Lower leg skin (tissue), 4 donors: Measurements from ENCODE around the gene TNFRSF8. TPM values are rescaled to one million over a fixed set of nuclear protein-coding genes. Genes with fewer than 3 reads are reported as not detected.

ENCODE experiments used
- DNase-seq, 2 donors: peaks; one replicate each; pipeline ENCODE4 v3.0.0-alpha.2; 2019; ENCODE audit warnings: low spot score in 2 of 2
- H3K4me3 ChIP-seq: fragments of 200-600 bp; sonication (generic); 2 replicates; pipeline ENCODE4 v1.5.1; 2017; ENCODE audit warnings: mild to moderate bottlenecking, low read depth; ENCODE audit not compliant: poor library complexity, severe bottlenecking
- CTCF ChIP-seq, 3 donors: fragments of 450-650 bp; IDR thresholded peaks; one replicate each; pipeline ENCODE4 v1.5.1; 2016; ENCODE audit warnings: antibody characterized with exemption in 3 of 3, mild to moderate bottlenecking in 3 of 3, moderate library complexity in 2 of 3
- POLR2A ChIP-seq, 2 donors: fragments of 450-650 bp; IDR thresholded peaks; one replicate each; pipeline ENCODE4 v1.6.1; 2016 to 2017; ENCODE audit warnings: antibody characterized with exemption in 2 of 2, mild to moderate bottlenecking in 1 of 2, moderate library complexity in 1 of 2
- WGBS, 2 donors: methylation state at CpG; one replicate each; pipeline ENCODE4 v1.1.5; 2018; 5-methylcytosine and 5-hydroxymethylcytosine counted together
- intact Hi-C: fragments of 100-400 bp; cut with DNase I; formaldehyde crosslinking; loops from one replicate; pipeline ENCODE4 v1.15.0; 2023; ENCODE audit warnings: low total_unique reads
- total RNA-seq, 4 donors: library from RNA; depleted of rRNA; stranded (reverse); fragments of >200 nt; gene quantifications; one replicate each; pipeline ENCODE4 v1.1.0, GENCODE V29; 2016

Gene TNFRSF8
- total RNA-seq, 4 donors from 2014 or later: 0.72 to 4.1 (median 1.9) TPM

GRCh38 chr1:12168451-12169160 lies 105.5 kb downstream of the TNFRSF8 start:
- TF ChIP-seq CTCF (IDR thresholded peaks at IDR 0.05) (no peak), POLR2A (IDR thresholded peaks at IDR 0.05) (no peak)
- peak overlapping the region; percentile 60 for H3K4me3 ChIP-seq
- intact Hi-C loops: no loop called here
- no peak for DNase-seq
- WGBS, 2 donors: 62 to 65% methylated on average over 17 of the region's 17 CpGs

GRCh38 chr1:12169442-12170135 lies 106.5 kb downstream of the TNFRSF8 start:
- 79 to 91% methylated on average over 7 to 8 of the region's 8 CpGs for WGBS, 2 donors
- intact Hi-C loops: no loop called here
- no peak overlapping the region for H3K4me3 ChIP-seq

GRCh38 chr1:12170263-12170671 lies 107.2 kb downstream of the TNFRSF8 start:
- 71 to 72% methylated on average over 9 of the region's 9 CpGs for WGBS, 2 donors
- no peak overlapping the region for H3K4me3 ChIP-seq
- no peak for DNase-seq
- intact Hi-C loops: no loop called here
- TF ChIP-seq POLR2A (IDR thresholded peaks at IDR 0.05): no peak
- TF ChIP-seq CTCF (IDR thresholded peaks at IDR 0.05): no peak

More at GRCh38 chr1:12169442-12170135, 106.5 kb downstream of the TNFRSF8 start:
- TF ChIP-seq POLR2A (IDR thresholded peaks at IDR 0.05) (no peak), CTCF (IDR thresholded peaks at IDR 0.05) (no peak)
- no peak for DNase-seq

- intact Hi-C loops: no loop called here
- no peak for DNase-seq
- no peak for TF ChIP-seq CTCF (IDR thresholded peaks at IDR 0.05)
- TF ChIP-seq POLR2A (IDR thresholded peaks at IDR 0.05): no peak
Observed at GRCh38 chr1:12171206-12172041, 108.3 kb downstream of the TNFRSF8 start.

GRCh38 chr1:12172042-12172851 lies 109.1 kb downstream of the TNFRSF8 start:
- intact Hi-C loops: no loop called here
- no peak overlapping the region for H3K4me3 ChIP-seq
- DNase-seq: no peak
- 69 to 83% methylated on average over 10 to 14 of the region's 14 CpGs for whole genome bisulfite sequencing, 2 donors
- no peak for TF ChIP-seq POLR2A (IDR thresholded peaks at IDR 0.05)
- TF ChIP-seq CTCF (IDR thresholded peaks at IDR 0.05): no peak

More at GRCh38 chr1:12171206-12172041, 108.3 kb downstream of the TNFRSF8 start:
- 92 to 95% methylated on average over 12 of the region's 12 CpGs for WGBS, 2 donors
- no peak overlapping the region for H3K4me3 ChIP-seq
